GM21360 (cell line): ENCODE results near the gene CDH4.

Experiments used
- ATAC-seq: cut with Tn5 transposase; IDR thresholded peaks from one replicate; pipeline ENCODE4 v1.9.1; 2021; ENCODE audit warnings: mild to moderate bottlenecking, moderate library complexity; ENCODE audit not compliant: unreplicated experiment

The CDH4 gene

GRCh38 chr20:61281286-61281795 is 29.3 kb downstream of the CDH4 start:
- ATAC-seq = no peak

GRCh38 chr20:61284752-61285151 is 32.7 kb downstream of the CDH4 start:
- no peak for ATAC-seq

DNA sequence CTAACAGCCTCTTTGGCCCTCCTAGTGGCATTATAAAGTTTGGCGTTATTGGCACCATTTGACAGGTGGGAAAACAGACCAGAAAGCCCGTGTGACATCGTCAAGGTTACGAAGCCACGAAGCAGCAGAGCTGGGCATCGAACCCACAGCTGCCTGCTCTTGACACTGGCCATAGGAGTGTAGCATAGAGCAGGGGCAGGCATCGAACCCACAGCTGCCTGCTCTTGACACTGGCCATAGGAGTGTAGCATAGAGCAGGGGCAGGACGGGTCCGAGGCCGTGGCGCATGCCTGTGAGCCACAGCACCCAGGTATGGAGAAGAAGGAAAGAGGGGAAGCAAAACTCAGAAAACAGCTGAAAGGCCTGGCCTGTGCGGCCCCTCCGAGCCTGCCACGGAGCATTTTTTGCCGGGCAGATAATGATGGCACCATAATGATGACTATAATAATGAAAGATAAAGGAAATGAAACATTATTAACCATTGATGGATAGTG is 33.1 kb downstream of the CDH4 start:
- no peak for ATAC-seq

DNA sequence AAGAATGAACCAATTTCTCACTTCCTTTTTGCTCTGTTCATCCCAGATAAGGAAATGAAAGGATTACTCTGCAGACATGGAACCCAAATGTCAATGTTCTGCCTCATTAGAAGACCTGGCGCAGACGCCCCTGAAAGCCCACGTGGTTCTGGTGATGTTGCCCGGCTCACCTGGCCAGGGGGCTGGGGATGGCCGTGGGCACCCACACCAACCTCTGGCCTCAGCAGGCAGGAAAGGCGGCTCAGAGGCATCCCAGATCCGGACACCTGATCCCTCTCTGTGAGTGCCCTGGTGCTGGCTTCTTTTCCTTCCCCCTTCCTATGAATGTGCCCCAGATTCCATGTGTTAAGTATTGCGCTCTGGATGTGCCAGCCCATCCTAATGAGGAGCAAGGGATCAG is 33.6 kb downstream of the CDH4 start:
- no peak for ATAC-seq

- ATAC-seq = no peak
Observed at GRCh38 chr20:61287583-61288275, 35.7 kb downstream of the CDH4 start.

DNA sequence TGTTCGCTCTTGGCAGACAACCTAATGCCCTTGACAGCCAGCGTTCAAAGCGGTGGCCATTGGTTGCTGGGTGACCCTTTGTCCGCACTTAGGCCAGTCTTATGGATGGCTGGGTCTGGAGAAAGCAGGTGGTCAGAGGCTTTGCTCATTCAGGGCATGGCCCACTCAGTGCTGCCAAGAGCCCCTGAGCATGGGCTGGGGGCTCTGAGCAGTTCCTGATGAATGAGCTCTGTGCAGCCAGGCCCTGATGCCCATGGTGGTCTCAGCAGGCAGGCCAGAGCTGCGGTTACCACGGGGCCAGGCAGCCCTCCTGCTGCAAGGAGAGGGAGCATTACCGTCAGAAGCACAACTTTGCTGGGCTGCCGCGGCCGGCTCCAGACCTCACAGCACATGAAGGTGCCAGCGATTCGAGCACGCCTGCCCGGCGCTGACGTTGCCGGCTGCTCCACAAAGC is 36.3 kb downstream of the CDH4 start:
- no peak for ATAC-seq

GRCh38 chr20:61289166-61289565 is 37.1 kb downstream of the CDH4 start:
- ATAC-seq = no peak

DNA sequence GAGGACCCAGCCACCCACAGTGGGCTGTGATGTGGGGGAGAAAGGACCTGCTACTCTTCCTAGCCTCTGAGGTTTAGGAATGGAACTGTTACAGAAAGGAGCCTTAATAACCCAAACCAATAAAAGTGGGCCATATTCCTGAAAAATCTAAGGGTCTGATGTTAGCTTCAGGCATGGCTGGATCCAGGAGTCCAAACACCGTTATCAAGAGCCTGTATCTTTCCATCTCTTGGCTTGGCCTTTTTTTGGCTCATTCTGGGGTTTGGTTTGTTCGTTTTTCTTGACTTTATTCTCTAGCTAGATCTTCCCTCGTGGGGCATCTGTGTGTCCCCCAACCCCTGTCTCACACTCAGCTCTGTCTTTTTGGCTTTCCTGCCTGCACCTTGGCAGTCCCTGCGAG is 38.7 kb downstream of the CDH4 start:
- ATAC-seq = no peak

DNA sequence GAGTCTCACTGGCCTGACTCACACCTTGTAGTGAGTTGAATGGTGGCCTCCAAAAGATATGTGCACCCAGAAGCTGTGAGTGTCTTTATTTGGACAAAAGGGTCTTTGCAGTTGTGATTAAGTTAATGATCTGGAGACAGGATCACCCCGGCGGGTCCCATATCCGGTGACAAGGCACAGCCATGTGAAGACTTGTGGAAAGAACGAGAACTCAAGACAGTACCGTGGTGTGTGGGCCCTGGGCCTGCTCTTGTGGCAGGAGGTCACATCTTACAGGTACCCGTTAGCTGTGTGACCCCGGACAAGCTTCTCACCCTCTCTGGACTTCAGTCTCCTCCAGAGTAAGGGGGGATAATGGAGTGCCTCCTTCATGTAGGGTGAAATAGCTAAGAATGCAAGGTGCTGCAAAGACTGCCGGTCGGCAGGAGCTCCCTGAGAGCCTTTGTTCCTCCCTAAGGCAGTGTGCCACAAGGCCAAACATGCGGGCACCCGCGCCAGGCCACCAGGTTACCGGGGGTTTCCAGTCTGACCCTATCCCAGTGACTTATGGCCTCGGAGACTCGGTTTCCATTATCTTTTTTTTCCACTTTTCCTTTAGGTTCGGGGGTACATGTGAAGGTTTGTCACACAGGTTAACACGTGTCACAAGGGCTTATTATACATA is 39.2 kb downstream of the CDH4 start:
- ATAC-seq = no peak

GRCh38 chr20:61292391-61292790 is 40.3 kb downstream of the CDH4 start:
- no peak for ATAC-seq

DNA sequence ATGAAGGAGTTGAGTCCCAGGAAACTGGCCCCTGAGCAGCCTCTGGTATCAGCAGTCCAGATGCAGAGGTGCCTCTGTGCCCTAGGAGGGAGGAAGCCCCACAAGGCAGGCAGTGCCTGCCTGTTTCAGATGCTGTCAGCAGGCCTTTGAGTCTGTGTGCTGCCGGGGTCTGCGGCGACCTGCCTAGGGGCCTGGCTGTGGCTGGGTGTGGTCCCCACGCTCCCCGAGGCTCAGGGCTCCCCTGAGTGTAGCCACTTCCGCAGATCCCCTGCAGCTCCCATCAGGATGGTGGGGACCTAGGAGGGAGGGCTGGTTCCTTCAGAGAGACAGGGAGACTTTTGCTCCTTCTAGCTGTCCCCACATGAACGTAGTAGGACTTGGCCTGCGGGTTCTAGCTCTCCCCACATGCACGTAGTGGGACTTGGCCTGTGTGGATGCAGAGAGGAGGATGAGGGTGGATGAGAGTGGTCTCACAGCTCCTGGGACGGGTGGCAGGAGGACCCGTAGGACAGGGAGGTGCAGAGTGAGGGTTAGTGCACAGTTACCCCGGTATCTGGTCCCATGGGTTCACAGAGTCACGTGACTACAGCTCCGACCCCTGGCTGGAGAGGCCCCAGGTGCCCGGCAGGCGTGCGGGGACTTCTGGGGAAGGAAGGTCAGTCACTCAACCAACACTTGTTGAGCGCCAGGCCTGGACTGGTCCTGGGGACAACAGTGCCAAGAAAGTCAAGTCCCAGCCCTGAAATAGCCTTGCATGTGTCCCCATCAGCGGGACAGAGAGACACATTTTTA is 41.0 kb downstream of the CDH4 start:
- no peak for ATAC-seq

DNA sequence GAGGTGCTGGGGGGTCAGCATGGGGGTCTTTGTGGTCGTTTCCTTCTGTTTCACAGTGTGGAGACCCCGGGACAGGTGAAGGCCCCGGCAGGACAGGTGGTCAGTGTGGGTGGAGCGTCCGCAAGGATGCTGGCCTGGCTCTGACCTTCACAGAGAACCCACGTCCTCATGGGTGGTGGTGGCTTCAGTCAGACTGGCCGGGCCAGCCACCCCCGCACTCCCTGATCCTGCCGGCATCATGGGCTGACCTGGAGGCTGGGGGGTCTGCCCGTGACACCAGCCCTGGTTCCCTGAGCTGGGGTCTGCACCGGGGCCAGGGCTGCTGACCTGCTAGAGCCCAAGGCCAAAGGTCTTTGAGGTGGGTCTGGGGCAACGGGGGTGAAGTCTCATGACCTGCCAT is 41.9 kb downstream of the CDH4 start:
- ATAC-seq = no peak

DNA sequence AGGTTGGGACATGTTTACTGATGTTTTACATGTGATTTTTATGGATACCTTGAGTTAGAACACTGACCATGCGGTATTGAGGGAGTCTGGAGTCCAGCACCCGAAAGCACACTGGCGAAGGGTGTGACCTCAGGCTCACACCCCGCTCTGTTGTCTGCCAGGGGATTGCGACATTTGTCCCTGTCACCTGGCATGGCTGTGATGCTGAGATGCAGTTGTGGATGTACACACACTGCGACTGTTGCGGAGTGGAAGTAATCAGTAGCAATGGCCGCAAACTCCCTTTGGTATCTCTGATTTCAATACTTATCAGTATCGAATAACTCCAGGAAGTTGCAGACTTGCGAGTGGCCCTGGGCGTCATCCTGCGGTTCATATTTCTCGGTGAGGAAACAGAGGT is 43.2 kb downstream of the CDH4 start:
- ATAC-seq = no peak

DNA sequence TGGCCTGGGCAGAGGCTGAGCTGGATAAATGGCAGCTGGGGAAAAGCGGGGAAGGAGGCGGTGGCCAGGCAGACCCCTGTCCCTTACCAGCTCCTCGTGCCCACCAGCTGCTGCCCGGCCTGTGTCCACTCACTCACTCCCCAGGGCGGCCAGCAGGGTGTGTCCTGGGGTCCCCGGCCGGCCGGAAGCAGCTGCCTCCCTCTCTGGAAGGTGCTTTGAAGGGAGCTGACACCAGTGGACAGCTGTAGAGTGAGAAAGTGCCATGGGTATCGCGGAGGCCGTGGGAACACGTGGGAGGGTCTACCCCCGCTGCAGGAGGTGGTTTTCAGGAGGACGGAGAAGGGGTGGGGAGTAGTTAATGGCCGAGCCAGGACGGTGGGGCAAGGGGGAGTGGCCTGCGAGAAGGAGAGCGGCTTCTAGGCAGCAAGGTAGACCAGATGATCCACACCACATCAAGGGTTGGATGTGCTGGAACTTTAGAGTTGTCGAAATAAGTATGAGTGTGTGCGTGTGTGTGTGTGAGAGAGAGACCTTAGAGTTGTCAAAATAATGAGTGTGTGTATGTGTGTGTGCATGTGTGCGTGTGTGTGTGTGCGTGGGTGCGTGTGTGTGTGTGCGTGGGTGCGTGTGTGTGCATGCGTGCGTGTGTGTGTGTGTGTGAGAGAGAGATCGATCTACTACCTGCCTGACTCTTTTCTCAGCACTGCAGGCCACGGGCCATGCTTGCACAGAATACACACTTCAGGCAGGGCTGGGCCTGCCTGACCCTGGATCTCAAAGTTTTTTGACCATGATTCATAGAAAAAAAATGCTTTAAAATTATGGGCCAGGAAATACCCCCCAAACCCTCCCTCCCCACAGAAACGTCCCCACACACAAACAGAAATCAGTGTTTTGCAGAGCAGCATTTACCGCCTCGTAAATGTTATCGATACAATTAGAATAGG is 43.9 kb downstream of the CDH4 start:
- no peak for ATAC-seq

GRCh38 chr20:61296629-61297019 is 44.6 kb downstream of the CDH4 start:
- no peak for ATAC-seq

- no peak for ATAC-seq
Observed at GRCh38 chr20:61297491-61297890, 45.4 kb downstream of the CDH4 start.

GRCh38 chr20:61297986-61298385 is 45.9 kb downstream of the CDH4 start:
- ATAC-seq = no peak

DNA sequence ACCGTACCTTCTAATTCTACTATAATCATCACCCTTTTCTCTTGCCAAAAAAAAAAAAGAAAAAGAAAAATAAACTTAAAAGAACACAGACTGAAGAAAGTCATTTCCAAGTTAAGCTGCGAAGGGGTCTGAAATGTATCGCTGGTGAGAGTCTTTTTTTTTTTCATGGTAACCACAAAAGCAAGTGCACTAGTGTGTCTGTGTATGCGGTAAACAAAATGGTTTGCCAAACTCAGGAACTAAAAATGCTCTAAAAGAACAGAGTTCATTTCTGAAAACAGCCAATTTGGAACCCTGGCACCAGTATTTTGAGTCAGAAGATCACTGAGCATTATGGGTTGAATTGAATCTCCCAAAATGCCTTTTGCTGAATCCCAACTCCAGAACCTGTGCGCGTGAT is 46.6 kb downstream of the CDH4 start:
- ATAC-seq = no peak

DNA sequence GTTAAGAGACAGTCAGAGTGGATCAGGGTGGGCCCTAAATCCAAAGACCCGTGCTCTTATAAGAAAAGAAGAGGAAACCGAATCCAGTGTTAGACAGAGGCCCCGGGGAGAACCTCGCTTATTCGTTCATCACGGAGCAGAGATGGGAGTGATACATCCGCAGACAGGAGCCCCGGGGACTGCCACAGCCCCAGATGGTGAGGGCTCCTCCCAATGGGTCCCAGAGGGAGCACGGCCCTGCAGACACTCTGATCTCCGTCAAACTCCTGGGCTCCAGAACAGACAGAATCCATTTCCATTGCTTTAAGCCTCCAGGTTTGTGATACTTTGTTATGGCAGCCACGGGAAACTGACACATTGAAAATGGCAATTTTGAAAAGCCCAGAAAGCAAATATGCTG is 47.0 kb downstream of the CDH4 start:
- no peak for ATAC-seq

DNA sequence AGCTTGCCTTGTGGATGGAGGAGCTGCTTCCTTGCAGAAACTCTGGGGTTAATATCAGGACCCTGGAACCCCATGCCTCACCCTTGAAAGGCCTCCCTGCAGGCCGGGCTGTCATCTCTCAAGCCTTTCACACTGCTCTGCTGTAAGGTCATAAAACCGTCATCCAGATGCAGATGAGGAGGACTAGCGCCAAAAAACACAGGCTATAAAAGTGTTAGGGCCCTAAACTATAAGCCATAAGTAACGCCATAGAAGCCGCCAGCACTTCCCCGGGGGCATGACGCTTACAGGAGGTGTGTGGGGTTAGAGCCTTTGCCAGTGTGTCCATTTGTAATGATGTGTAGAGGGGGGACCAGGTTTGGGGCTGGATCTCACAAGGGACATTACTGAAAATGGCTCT is 47.6 kb downstream of the CDH4 start:
- ATAC-seq = no peak
